Glutamatergic neuron (in vitro differentiated cells): ENCODE data around the gene XYLT1. TPM values are rescaled to one million over a fixed set of nuclear protein-coding genes. Genes with fewer than 3 reads are reported as not detected.
A peak's percentile ranks its signal among the peaks of the same experiment; 100 is the strongest.
"Not testable (repeated sequence)": the region's sequence is repeated elsewhere in the genome, so short reads cannot be mapped to it uniquely, and the experiment has no call there.

Experiments
- DNase-seq: peaks from one replicate; pipeline ENCODE4 v3.0.0; 2022
- H3K27ac Mint-ChIP-seq: one replicate; pipeline ENCODE4 v1.8.0; 2020; ENCODE audit warnings: mild to moderate bottlenecking, mixed read lengths, inconsistent platforms; ENCODE audit not compliant: unreplicated experiment
- H3K27me3 Mint-ChIP-seq: one replicate; pipeline ENCODE4 v1.8.0; 2020; ENCODE audit warnings: mild to moderate bottlenecking, moderate library complexity, mixed read lengths, inconsistent platforms; ENCODE audit not compliant: unreplicated experiment
- H3K36me3 Mint-ChIP-seq: one replicate; pipeline ENCODE4 v1.8.0; 2020; ENCODE audit warnings: mild to moderate bottlenecking, mixed read lengths, inconsistent platforms; ENCODE audit not compliant: unreplicated experiment
- H3K4me1 Mint-ChIP-seq: one replicate; pipeline ENCODE4 v1.8.0; 2020; ENCODE audit warnings: mild to moderate bottlenecking, low read depth, mixed read lengths, inconsistent platforms; ENCODE audit not compliant: unreplicated experiment
- H3K4me3 Mint-ChIP-seq: one replicate; pipeline ENCODE4 v1.8.0; 2020; ENCODE audit warnings: mild to moderate bottlenecking, mixed read lengths, inconsistent platforms; ENCODE audit not compliant: unreplicated experiment
- H3K9me3 Mint-ChIP-seq: one replicate; pipeline ENCODE4 v1.8.0; 2020; ENCODE audit warnings: mild to moderate bottlenecking, moderate library complexity, mixed read lengths, inconsistent platforms; ENCODE audit not compliant: unreplicated experiment
- total RNA-seq: library from RNA; stranded (reverse); fragmentation: NEBNext Ultra II Directional; extraction: Animal tissue kit (Norgen Biotek cat#: 25700); gene quantifications from one replicate; pipeline ENCODE4 v1.2.1, GENCODE V29; 2021; ENCODE audit not compliant: unreplicated experiment
- TF ChIP-seq, protein P1 (sequence below): fragments of 200-600 bp; sonication (generic); IDR thresholded peaks from one replicate; pipeline ENCODE4 v1.5.0; 2021; ENCODE audit not compliant: partially characterized antibody, unreplicated experiment

The XYLT1 gene
- total RNA-seq, 1 donor from 2014 or later: 18.4 TPM

- H3K9me3 Mint-ChIP-seq: peaks cover 9% of the 10 kb centered on the region
- H3K27ac Mint-ChIP-seq: no peak overlapping the region
- peaks cover 14% of the 10 kb centered on the region for H3K4me1 Mint-ChIP-seq
- no peaks in the 10 kb centered on the region for H3K36me3 Mint-ChIP-seq
- no peak for DNase-seq
- no peak overlapping the region for H3K4me3 Mint-ChIP-seq
- TF ChIP-seq, protein P1, sequence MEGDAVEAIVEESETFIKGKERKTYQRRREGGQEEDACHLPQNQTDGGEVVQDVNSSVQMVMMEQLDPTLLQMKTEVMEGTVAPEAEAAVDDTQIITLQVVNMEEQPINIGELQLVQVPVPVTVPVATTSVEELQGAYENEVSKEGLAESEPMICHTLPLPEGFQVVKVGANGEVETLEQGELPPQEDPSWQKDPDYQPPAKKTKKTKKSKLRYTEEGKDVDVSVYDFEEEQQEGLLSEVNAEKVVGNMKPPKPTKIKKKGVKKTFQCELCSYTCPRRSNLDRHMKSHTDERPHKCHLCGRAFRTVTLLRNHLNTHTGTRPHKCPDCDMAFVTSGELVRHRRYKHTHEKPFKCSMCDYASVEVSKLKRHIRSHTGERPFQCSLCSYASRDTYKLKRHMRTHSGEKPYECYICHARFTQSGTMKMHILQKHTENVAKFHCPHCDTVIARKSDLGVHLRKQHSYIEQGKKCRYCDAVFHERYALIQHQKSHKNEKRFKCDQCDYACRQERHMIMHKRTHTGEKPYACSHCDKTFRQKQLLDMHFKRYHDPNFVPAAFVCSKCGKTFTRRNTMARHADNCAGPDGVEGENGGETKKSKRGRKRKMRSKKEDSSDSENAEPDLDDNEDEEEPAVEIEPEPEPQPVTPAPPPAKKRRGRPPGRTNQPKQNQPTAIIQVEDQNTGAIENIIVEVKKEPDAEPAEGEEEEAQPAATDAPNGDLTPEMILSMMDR: no peak
- peaks cover 3% of the 10 kb centered on the region for H3K27me3 Mint-ChIP-seq
These were observed 59.5 kb downstream of the XYLT1 start for GRCh38 chr16:17411263-17411662.

- Mint-ChIP-seq H3K4me1 (peaks cover 15% of the 10 kb centered on the region), H3K27ac (peak overlapping the region; percentile 7)
- not testable (repeated sequence) for H3K9me3 Mint-ChIP-seq, H3K27me3 Mint-ChIP-seq, H3K4me3 Mint-ChIP-seq, H3K36me3 Mint-ChIP-seq, DNase-seq
These were observed 60.4 kb downstream of the XYLT1 start for GRCh38 chr16:17410316-17410715.

DNA sequence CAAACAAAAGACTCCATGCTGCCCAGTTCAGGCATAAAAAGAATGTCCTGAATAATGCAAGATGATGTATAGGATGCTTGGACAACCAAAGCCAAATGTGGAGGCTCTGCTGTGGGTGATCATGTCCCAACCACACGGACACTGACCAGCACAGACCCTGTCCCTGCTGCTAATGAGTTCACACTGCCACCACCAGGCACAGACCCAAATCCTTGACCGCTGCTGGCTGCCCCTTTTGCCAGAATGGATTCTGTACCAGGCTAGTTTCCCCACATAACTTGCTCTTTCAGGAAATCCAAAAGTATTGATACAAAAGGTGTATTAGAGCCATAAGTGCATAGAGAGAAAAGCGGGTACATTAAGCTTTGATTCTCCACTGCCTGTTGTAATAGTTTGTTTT lies 60.9 kb downstream of the XYLT1 start:
- Mint-ChIP-seq H3K36me3 (no peaks in the 10 kb centered on the region), H3K27me3 (peaks cover 4% of the 10 kb centered on the region), H3K27ac (peak overlapping the region; percentile 7), H3K4me3 (no peak overlapping the region), H3K9me3 (peaks cover 7% of the 10 kb centered on the region), H3K4me1 (peaks cover 18% of the 10 kb centered on the region)
- DNase-seq: no peak
- TF ChIP-seq, protein P1: no peak

DNA sequence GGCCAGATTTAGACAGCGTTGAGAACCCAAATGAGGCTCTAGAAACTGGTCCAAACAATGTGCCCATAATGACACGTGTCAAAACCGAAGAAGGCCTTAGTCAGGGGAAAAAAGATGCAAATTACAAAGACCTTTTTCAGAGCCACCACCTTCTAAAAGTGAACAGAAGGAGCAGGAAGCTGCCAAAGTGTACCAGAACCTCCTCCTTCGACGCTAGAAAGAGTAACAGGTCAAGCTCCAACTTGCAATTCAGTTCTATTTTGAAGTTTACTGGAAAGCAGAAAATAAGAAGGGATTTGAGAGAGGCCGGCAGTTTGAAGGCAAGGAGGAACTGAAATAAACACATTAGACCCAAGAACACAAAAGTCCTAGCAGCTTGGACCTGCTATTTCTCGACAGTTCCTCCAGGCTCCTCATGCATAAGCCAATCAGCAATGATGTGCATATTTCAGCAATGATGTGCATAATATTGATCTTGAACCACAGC lies 61.8 kb downstream of the XYLT1 start:
- Mint-ChIP-seq H3K4me3 (no peak overlapping the region), H3K27ac (peak overlapping the region; percentile 22)
- TF ChIP-seq, protein P1: no peak

DNA sequence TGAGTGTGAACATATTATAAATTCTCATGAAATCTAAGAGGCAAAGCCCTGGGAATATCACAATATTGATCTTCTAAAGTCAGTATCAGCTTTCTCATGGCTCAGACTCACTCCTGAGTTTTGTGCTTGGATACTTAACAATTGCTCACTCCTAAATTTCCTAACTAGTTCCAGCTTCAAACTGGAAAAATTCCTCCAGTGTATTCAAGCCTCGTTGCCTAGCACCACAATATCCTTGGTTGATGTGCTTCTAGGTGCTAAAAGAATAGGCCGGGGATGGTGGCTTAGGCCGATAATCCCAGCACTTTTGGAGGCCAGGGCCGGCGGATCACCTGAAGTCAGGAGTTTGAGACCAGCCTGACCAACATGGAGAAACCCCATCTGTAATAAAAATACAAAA lies 62.5 kb downstream of the XYLT1 start:
- H3K4me3 Mint-ChIP-seq: no peak overlapping the region
- H3K27me3 Mint-ChIP-seq: peaks cover 6% of the 10 kb centered on the region
- TF ChIP-seq, protein P1: no peak
- no peaks in the 10 kb centered on the region for H3K36me3 Mint-ChIP-seq
- H3K4me1 Mint-ChIP-seq: peaks cover 28% of the 10 kb centered on the region
- H3K9me3 Mint-ChIP-seq: peaks cover 7% of the 10 kb centered on the region
- DNase-seq: no peak
- no peak overlapping the region for H3K27ac Mint-ChIP-seq

More for the DNA sequence above, 61.8 kb downstream of the XYLT1 start:
- Mint-ChIP-seq H3K36me3 (no peaks in the 10 kb centered on the region), H3K27me3 (peaks cover 6% of the 10 kb centered on the region), H3K9me3 (peaks cover 7% of the 10 kb centered on the region), H3K4me1 (peaks cover 22% of the 10 kb centered on the region)
- DNase-seq: no peak
